Fibroblast of pulmonary artery (primary cell): ENCODE measurements around the gene RABGAP1L.
A peak's percentile ranks its signal among the peaks of the same experiment; 100 is the strongest.

Experiments
- DNase-seq: peaks from one replicate; pipeline ENCODE4 v3.0.0-alpha.2; 2010; ENCODE audit warnings: low read depth
- H3K4me3 ChIP-seq: replicated peaks from 2 replicates; pipeline ENCODE4 v1.5.1; 2011; ENCODE audit warnings: low read depth, mild to moderate bottlenecking, control low read depth, low read length, moderate library complexity
- TF ChIP-seq, protein P1 (sequence below): IDR thresholded peaks from 2 replicates; pipeline ENCODE4 v1.5.1; 2011; ENCODE audit warnings: mild to moderate bottlenecking, control low read depth, low read length, inconsistent platforms; ENCODE audit errors: missing control alignments

RABGAP1L gene

DNA sequence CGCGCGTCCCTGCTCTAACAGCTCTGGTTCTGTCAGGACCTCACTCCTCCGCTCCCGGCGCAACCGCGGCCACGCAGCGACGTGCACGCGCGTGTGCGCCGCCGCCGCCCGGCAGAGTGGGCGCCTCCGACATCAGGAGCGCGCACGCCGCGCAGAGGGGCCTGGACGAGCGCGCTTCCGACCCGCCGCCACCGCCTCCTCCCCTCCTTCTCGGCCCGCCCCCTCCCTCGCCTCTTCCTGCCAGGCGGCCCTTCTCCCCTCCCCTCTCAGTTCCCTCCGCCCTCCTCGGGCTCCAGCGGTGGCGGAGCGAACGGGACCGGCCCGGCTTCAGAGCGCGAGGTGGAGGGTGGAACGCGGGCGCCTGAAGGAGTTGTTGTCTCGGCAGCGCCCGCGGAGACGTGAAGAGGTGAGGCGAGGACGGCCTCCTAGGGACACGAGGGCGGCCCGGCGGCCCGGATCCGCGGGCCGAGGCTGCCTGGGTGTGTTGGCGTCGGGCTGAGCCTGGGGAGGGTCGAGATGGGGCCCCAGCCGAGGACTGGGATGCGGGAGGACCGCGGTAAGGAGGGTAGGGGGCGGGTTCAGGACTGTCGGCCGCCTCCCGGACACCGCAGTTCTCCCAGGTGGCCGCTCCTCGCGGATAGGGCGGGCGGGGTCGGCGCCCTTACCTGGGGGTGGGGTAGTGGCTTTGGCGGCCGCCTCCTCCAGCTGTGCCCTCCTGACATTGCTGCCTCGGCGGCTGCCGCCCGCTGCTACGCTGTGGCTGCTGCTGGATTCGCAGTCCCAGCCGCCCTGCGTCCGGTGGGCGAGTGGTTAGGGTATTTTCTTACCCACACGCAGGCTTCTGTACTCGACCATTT is at the start of gene RABGAP1L:
TSS of gene RABGAP1L (plus strand) at position 269 of the 857 bp plus-strand sequence.
- TF ChIP-seq, protein P1, sequence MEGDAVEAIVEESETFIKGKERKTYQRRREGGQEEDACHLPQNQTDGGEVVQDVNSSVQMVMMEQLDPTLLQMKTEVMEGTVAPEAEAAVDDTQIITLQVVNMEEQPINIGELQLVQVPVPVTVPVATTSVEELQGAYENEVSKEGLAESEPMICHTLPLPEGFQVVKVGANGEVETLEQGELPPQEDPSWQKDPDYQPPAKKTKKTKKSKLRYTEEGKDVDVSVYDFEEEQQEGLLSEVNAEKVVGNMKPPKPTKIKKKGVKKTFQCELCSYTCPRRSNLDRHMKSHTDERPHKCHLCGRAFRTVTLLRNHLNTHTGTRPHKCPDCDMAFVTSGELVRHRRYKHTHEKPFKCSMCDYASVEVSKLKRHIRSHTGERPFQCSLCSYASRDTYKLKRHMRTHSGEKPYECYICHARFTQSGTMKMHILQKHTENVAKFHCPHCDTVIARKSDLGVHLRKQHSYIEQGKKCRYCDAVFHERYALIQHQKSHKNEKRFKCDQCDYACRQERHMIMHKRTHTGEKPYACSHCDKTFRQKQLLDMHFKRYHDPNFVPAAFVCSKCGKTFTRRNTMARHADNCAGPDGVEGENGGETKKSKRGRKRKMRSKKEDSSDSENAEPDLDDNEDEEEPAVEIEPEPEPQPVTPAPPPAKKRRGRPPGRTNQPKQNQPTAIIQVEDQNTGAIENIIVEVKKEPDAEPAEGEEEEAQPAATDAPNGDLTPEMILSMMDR = no peak
- DNase-seq = peak; percentile 95
- peak within 1 kb of the TSS; percentile 83 for H3K4me3 ChIP-seq

DNA sequence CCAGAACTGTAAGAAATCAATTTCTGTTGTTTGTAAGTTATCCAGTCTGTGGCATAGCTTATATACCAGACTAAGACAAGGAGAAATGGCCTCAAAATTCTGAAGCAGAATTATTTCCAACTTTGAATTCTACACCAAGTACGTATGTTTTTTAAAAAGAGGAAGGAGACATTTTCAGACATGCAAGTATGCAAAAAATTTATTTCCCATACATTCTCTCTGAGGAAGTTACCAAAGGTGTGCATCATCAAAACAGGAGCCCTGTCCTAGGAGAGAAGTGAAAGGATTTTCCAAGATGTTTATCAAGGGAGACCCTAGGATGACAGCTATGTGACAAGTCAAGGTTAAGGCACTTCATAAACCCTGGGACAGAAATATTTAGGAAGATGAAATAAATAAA is 49.3 kb upstream of the RABGAP1L start:
- DNase-seq = no peak
- H3K4me3 ChIP-seq = no peak overlapping the region
- TF ChIP-seq, protein P1 = no peak

DNA sequence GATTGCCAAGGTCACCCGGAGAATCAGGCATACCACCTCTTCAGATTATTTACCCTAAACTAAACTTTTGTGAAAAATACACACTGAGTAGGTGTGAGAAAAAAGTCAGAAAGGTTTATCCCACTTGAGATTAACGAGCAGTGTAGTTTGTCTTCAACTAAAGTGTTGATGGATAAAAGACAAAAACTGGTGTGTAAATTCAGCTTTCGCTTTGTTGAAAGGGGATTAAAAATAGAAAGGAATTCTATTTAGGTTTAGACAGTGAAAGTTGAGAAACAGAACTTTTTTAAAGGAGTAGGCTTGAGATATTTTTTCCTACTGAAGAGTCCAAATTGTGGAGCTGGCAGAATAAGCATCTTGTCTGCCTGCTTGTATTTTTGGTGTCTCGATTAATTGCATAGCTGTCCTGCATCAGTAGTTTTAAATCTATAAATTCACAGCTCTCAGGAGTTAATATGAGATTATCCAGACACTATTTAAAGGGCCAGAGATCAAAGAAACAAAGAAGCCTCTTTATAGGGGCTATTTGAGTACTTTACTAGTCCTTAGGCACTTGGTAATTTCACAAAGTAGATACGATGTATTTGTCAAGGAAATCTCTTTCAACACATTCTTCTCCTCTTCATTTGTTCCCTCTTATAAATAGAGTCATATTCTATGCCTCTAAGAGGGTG is 46.7 kb upstream of the RABGAP1L start:
- DNase-seq = no peak
- TF ChIP-seq, protein P1 = no peak
- no peak overlapping the region for H3K4me3 ChIP-seq

DNA sequence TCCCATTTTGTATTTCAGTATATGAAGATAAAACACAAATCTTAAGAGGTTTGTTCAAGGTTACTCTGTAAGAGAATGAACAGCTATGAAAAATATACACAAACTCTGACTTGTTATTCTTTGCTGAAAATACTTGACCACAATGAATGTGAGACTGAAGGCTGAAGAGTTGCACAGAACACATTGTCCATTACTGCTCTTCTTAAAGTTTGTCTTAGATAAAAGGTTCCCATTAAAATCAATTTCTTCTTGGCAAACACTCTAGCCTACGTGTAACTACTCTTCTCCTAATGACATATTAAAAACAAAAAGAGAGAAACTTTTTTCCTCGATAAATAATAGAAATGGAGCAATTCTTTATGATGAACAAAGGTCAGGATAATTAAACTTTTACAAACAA is 45.2 kb upstream of the RABGAP1L start:
- TF ChIP-seq, protein P1 = no peak
- no peak overlapping the region for H3K4me3 ChIP-seq
- DNase-seq = no peak

DNA sequence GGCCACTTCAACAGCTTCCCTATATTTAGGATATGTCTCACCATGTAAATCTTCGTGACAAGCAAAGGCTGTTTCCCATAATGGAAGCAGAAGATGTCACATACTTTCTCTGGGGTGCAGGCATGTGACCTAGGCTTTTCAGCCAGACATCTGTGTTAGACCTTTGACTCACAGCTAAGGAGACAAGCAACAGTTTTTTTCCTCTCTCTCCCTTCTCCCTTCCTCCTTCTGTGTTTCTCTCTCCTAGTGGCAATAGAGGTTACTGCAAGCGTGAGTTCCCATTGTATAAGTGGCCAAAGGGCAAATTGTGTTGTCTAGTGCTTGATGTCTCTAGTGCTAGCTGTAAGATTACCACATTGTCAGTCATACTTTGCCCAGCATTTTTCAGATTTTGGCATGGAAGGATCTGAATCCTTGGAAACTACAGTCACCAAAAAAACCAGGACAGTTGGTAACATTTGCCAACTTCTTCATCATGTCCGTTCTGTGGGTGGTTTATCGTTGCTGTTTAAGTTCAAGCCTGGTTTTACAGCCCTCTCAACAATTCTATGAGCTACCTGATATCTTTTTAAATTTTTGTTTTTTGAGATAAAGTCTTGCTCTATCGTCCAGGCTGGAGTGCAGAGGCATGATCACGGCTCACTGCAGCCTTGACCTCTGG is 44.4 kb upstream of the RABGAP1L start:
- peak; percentile 58 for DNase-seq
- TF ChIP-seq, protein P1 = peak; percentile 89
- H3K4me3 ChIP-seq = no peak overlapping the region

DNA sequence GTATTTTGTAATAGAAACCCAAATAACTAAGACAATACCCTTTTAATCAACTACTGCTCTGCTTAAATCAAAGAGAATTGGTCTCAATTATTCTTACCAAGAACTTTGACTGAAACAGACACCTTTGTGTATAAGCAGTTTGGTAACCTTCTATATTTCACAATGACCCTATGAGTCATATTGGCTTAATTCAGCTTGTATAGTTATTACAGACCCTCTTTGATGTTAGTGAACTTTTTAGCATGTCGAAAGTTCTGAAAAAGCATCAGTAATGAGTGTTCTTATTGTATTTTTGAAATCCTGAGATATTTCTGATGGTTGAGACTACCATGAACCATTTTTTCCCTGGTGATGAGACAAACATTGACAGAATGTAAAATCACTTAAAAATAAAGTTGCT is 43.3 kb upstream of the RABGAP1L start:
- TF ChIP-seq, protein P1 = no peak
- peak; percentile 49 for DNase-seq
- H3K4me3 ChIP-seq = no peak overlapping the region
